H1 (cell line): ENCODE results near the gene CPA4. TPM values are rescaled to one million over a fixed set of nuclear protein-coding genes. Genes with fewer than 3 reads are reported as not detected.

Source experiments
- BACH1 ChIP-seq: IDR thresholded peaks from 2 replicates; pipeline ENCODE4 v1.6.1; 2012; ENCODE audit warnings: low read length, improper control_type of control experiment
- CREB1 ChIP-seq: IDR thresholded peaks from 2 replicates; pipeline ENCODE4 v1.6.1; 2012; ENCODE audit warnings: inconsistent platforms
- GABPA ChIP-seq: IDR thresholded peaks from 2 replicates; pipeline ENCODE4 v1.6.1; 2011; ENCODE audit warnings: mild to moderate bottlenecking, low read length, moderate library complexity, borderline replicate concordance; ENCODE audit not compliant: insufficient read depth
- HDAC2 ChIP-seq, 2 experiments: fragments of 300-600 bp in 1 of 2; sonication (generic) in 1 of 2; IDR thresholded peaks; 2 replicates each; pipeline ENCODE4 v1.6.1; 2011 to 2012; ENCODE audit warnings: low read depth in 2 of 2, low read length in 2 of 2, mild to moderate bottlenecking in 2 of 2, moderate library complexity in 2 of 2, borderline replicate concordance in 1 of 2, inconsistent platforms in 1 of 2
- SRF ChIP-seq: IDR thresholded peaks from 2 replicates; pipeline ENCODE4 v1.6.1; 2011; ENCODE audit warnings: mild to moderate bottlenecking, low read depth, low read length, moderate library complexity
- TEAD4 ChIP-seq: IDR thresholded peaks from 2 replicates; pipeline ENCODE4 v1.6.1; 2012; ENCODE audit warnings: low read depth, low read length, inconsistent platforms, mixed read lengths
- polyA plus RNA-seq, 7 experiments: library from polyadenylated mRNA; depleted of rRNA in 3 of 7; stranded (reverse) in 5 of 7; unstranded in 2 of 7; fragments of >200 nt in 5 of 7; fragments of 200-250 nt in 2 of 7; gene quantifications; 1 replicate in 5 of 7; 2 replicates in 1 of 7; 4 replicates in 1 of 7; pipeline versions ENCODE4 v1.2.1 to v1.2.3, GENCODE V29; 2011 to 2013; ENCODE audit warnings: missing spikeins in 2 of 7, mixed read lengths in 2 of 7
- total RNA-seq: library from RNA; stranded (reverse); fragmentation: NEBNext Ultra II Directional; extraction: Animal tissue kit (Norgen Biotek cat#: 25700); gene quantifications from 2 replicates; pipeline ENCODE4 v1.2.1, GENCODE V29; 2021

Gene CPA4
- total and polyA plus RNA-seq, 2 of the 8 experiments (the other 6 are each of a cell fraction or from before 2014, with no cell fraction given): 0.03 TPM; not detected in 1

GRCh38 chr7:130301501-130302020 lies 8.6 kb downstream of the CPA4 start (continued):
- TF ChIP-seq GABPA (no peak), HDAC2 (IDR thresholded peaks at IDR 0.05; ENCODE audit: borderline replicate concordance in 1 of 2, low read depth in 2 of 2, low read length in 2 of 2) (no peak), CREB1 (no peak), SRF (no peak), TEAD4 (no peak), BACH1 (no peak)
- TF ChIP-seq, all 59 proteins: peak for 0
